CD4-positive, alpha-beta T cell treated with Interleukin-17A for 4 hours (primary cell): ENCODE results near the gene BORCS5.
"Not testable (repeated sequence)": the region's sequence is repeated elsewhere in the genome, so short reads cannot be mapped to it uniquely, and the experiment has no call there.

Experiments used
- DNase-seq: peaks from one replicate; pipeline ENCODE4 v3.0.0-alpha.2; 2020; ENCODE audit warnings: mixed read lengths

BORCS5 gene

DNA sequence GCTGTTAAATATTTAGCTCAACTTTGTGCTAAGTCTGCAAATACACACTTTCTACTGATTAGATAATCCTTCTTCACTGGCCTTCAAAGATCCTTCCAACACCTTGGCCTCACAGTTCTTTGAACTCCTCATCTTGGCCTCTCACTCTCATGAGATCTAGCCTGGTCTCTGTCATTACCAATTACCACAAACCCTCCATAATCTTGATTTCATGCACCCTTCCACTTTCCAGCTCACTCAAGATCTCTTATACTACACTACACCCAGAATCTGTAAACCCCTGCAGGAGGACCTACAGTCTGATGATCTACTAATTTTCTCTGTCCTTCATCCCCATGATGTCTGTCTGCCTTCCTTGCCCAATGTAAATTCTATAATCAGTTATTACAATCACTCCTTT is 134.7 kb downstream of the BORCS5 start:
- DNase-seq = no peak

DNA sequence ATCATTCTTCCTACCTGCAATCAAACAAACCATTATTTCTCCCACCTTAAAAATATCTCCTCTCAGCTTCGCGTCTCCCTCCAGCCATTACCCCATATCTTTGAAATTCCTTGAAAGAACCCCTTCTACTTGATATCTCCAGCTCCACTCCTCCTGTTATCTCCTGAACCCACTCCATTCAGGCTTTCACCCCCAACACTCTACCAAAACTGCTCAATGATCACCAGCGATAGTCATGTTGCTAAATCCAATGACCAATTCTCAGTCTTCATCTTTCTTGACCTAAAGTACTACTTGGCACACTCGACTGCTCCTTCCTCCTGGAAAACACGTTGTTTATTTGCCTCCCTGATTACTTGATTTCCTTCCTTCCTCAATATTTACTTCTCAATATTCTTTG is 135.7 kb downstream of the BORCS5 start:
- no peak for DNase-seq

DNA sequence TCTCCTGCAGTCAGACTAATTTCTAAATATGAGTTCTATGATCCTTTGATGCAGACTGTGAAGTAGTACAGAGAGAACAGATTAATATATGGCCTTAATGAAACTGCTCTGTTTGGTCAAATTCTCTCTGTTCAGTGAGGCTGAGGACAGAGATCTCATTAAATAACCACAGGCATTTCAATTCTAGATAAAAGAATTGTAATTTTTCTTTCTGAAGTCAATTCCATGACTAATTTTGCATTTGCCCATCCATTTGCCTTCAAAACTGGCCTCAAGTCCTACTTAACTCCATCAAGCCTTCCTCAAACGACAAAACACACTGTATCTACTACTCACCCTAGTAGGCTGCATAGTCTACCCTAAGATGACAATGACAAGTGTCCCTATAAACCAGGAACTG is 138.7 kb downstream of the BORCS5 start:
- no peak for DNase-seq

GRCh38 chr12:12498210-12498609 is 141.3 kb downstream of the BORCS5 start:
- no peak for DNase-seq

DNA sequence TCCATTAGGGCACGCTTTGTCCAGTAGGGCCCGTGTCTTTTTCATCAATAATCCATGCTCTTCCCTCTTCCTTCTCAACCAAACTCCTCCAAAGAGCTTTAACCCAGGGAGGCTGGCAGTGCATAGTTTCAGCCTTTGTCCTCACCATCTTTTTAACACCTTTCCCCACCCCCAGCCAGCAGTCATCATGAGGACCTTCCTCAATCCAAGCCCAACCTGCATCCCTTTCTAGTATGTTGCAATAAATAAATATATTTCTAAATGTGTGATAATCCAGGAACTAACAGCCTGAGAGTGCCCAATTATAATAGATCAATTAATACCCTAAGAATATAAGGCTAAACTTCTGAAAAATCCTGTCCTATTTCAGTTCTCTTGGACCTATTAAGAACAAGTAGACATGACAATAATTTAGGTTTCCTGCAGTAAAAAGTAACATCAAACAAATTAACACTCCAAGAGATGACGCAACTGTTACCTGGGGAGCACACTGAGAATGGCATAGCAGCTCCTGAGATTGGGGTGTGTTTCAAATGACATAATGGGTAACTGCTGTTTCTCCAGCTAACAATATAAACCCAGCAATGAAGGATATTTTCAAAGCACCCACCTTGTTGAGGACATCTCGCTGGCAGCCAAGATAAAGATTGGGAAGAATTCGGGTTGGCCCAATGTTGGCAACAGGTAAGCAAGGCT is 143.2 kb downstream of the BORCS5 start:
- no peak for DNase-seq

DNA sequence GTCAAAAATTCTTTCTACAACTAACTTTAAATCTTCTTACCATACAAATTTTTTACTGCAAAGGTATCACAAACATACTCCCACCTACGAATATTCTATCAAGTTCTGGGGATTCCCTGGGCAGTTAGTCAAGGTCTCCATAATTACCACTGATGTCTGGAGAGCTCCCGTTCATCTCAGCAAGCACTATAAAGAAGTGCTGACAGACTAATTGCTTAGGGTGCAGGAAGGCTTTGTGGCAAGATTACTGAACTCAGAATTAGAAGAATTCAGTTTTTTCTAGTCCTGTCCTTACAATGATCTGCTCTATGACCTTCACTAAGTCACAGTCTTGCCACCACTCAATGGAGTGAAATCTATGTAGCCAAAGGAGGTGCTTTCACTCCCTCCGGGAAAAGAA is 144.2 kb downstream of the BORCS5 start:
- DNase-seq = no peak

DNA sequence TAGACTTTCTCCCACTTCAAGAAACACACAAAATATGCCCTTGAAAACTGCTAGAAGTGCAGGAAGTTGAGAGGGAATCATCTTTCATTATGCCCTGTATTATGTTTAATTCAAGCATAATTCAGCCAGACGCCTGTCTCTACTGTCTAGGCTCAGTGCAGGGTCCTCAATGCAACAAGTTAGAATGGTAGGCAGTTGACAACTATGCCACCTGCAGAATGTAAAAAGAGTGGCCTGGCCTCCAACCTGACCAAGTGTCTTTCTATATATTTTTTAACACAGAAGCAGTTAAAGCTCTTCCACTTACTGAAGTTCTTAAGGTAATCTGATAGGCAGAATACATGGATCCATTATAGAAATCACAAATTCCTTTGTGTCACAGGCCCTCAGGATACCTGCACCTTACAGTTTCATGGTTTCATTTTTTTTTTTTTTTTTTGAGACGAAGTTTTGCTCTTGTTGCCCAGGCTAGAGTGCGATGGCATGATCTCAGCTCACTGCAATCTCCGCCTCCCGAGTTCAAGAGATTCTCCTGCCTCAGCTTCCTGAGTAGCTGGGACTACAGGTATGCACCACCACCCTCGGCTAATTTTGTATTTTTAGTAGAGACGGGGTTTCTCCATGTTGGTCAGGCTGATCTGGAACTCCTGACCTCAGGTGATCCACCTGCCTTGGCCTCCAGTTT is 145.4 kb downstream of the BORCS5 start:
- DNase-seq = not testable (repeated sequence)

- no peak for DNase-seq
Observed at GRCh38 chr12:12502815-12503151, 145.9 kb downstream of the BORCS5 start.

GRCh38 chr12:12503384-12504078 is 146.7 kb downstream of the BORCS5 start:
- peak; percentile 56 for DNase-seq

- DNase-seq = no peak
Observed at GRCh38 chr12:12505544-12506495, 148.9 kb downstream of the BORCS5 start.

DNA sequence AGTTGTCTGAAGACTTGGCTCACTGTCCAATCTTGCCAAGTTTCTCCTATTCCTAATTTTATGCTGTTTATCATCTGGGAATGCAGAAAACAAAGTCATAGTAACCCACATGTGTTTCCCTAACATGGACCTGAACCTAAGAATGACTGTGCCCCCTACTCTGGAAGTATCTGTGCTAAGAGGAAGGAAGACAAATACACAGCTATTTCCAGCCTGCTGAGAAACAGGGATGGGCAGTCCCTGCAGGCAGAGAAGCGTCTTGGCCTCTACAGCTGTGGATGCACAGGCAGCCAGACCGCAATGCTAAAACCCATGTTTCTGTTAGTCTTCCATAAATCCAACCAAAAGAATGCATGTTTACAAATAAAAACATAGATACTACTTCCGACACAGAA is 149.6 kb downstream of the BORCS5 start:
- no peak for DNase-seq

- no peak for DNase-seq
Observed at GRCh38 chr12:12507121-12507520, 150.2 kb downstream of the BORCS5 start.

GRCh38 chr12:12508612-12509011 is 151.7 kb downstream of the BORCS5 start:
- no peak for DNase-seq

DNA sequence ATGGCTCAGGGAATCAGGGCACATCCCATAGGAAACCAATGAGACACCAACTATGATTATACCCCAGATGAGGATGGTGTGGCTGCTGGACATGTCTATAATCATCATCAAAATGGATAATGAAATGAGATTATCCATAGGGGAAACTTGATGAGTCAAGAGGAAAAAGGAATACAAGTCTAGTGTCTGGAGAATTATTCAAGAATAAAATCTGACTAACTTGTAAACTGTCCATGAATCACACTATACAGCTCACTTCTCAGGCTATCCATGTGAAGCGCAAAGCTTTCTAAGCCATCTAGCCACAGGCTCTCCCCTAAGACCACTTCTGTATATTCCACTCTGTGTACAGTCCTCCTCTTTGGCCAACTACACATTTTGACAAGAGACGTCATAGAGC is 153.3 kb downstream of the BORCS5 start:
- no peak for DNase-seq

DNA sequence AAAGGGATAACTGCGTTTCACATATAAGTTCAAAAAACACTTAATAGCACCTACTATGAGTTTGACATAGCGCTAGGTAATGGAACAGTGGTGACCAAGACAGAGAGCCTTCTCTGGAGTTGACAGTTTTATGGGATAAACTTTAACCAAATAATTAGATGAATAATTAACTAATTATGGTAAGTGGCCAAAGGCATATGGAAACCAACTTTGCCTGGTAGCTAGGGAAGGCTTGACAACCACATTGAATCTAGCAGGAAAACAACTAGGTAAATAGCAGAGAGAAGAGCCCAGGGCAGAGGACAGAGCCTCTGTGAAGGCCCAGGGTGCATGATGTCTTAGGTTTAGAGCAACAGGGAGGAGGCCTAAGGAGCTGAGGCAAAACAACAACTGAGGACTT is 153.7 kb downstream of the BORCS5 start:
- no peak for DNase-seq

- no peak for DNase-seq
Observed at GRCh38 chr12:12511021-12511783, 154.3 kb downstream of the BORCS5 start.

DNA sequence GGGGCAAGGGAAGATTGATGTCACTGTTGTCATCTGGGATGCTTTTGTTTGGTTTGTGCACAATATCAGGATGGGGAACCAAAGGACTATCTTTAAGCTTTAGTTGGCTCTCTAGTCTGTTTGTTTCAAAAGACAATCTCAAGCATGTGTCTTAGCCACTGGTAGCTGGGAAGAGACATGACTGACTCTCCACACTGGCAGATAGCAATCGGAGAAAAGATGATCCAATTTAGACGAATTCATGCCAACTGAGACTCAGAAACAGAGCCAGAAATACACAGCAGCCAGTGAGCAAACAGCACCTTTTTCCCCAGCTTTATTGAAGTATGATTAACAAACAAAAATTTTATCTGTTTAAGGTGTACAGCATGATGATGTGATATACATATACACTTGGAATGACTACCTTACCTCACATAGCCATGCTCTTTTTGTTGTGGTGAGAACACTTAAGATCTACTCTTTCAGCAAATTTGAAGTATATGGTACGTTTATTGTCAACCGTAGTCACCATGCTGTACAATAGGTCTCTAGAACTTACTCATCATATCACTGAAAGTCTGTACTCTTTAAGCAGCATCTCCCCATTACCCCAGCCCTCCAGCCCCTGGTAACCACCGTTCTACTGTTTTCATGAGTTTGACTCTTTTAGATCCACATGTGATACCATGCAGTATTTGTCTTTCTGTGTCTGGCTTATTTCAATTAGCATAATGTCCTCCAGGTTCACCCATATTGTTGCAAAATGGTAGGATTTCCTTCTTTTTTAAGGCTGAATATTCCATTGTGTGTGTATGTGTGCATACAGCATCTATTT is 155.2 kb downstream of the BORCS5 start:
- no peak for DNase-seq

DNA sequence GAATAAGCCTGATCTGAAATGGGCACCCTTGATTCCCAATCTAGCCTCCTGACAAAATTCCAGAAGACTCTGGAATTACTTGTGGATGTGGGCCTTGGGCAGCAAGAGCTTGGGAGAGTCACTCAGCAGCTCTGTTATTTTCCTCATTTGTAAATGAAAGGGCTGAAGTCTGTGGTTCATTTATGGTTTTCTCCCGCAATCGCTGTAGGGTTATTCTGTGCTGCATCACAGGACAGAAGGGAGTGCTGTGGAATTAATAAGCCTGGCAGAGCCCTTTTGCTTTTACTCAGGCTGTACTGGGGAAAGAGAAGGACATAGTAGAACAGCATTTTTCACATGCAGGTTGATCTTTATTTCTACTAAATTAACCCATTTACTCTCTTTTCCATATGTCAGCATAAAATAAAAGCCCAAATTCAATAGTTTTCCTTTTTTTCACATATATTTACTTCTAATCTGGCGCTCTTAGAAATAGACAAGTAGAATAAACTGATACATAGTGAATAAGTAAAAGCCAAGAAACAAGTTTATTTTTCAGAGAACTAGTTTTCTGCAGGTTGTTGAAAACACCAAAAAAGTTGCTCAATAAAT is 156.6 kb downstream of the BORCS5 start:
- DNase-seq = no peak

- no peak for DNase-seq
Observed at GRCh38 chr12:12518464-12518845, 161.6 kb downstream of the BORCS5 start.

GRCh38 chr12:12518919-12519318 is 162.0 kb downstream of the BORCS5 start:
- DNase-seq = no peak
